Non-pigmented ciliary epithelial cell (primary cell): ENCODE results near the gene ANKS1A.
"Not testable (repeated sequence)": the region's sequence is repeated elsewhere in the genome, so short reads cannot be mapped to it uniquely, and the experiment has no call there.

Source experiments
- DNase-seq: peaks from one replicate; pipeline ENCODE4 v3.0.0-alpha.2; 2010; ENCODE audit warnings: low read depth

Gene ANKS1A

GRCh38 chr6:35107761-35108160, 218.7 kb downstream of the ANKS1A start:
- not testable (repeated sequence) for DNase-seq

DNA sequence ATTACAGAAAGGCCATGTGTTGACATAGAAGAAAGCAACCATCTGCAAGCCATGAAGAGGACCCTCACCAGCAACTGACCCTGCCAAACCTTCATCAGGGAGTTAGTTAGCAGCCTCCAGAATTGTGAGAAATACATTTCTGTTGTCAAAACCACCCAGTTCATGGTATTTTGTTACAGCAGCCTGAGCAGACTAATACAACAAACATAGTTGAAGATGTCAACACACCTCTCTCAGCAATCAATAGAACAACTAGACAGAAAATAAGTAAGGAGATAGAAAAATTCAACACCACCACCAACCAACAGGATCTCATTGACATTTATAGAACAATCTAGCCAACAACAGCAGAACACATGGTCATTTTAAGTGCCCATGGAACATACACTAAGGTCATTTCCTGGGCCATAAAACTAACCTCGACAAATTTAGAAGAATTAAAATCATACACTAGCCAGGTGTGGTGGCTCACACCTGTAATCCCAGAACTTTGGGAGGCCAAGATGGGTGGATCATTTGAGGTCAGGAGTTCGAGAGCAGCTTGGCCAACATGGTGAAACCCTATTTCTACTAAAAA, 219.3 kb downstream of the ANKS1A start:
- no peak for DNase-seq

DNA sequence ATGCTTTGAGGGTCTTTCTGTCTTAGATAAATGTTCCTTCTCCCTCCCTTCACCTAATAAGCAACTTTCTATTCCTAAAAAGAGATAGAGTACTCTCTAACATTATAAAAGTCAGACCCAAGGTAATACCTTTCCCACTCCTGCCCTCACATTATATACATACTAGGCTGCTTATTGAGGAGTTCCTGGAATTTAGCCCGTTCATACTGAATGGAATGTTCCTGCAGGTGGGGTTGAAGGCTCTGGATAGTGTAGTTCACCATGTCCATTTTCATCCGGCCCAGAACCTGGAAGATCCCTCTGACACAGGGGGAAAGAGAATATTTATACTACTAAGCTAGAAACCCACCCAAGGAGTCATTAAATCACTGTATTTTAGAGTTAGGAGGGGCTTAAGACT, 231.7 kb downstream of the ANKS1A start:
- no peak for DNase-seq

DNA sequence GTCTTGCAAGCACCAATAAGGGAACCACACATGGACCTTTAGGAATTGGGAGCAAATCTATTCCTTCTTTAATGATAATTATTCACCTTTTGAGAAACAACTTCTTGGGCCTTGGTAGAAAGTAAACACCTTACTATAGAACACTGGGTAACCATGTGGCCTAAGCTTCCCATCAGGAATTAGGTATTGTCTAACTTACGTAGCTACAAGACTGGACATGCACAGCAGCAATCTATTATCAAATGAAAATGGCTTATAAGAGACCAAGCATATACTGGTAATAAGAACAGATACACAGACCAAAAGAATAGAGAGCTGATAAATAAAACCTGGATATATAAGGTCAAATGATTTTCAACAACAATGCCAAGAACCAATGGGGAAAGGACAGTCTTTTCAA, 235.3 kb downstream of the ANKS1A start:
- no peak for DNase-seq

DNA sequence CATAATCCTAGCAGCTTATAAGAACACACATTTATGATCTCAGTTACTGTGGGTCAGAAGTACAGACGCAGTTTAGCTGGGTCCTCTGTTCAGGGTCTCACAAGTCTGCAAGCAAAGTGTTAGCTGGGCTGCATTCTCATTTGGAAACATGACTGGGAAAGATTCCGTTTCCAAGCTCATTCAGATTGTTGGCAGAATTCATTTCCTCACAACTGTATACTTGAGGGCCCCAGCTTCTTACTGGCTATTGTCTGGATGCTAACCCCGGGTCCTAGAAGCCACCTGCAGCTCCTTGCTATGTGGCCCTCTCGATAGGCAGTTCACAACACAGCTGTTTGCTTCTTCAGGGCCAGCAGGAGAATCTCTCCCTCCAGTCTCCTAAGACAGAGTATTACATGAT, 239.0 kb downstream of the ANKS1A start:
- DNase-seq = no peak

DNA sequence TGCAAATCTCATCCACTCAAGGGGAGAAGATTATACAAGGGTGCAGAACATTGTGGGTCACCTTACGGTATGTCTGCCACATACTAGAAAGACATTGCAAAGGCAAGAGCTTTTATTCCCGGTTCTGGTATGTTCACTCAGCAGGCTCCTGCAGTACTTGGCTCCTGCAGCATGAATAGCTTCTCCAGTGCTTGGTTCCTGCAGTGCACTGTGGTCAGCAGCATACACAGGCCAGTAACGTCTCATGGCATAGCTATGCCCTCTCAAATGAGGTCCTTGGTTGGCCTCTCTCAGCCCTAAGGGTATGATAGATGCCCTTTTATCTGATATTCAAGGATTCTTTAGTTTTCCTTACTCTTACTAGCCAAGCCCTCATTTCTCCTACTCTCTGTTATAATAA, 239.4 kb downstream of the ANKS1A start:
- DNase-seq = no peak

- no peak for DNase-seq
These were observed 247.1 kb downstream of the ANKS1A start for GRCh38 chr6:35136185-35136584.

GRCh38 chr6:35138191-35138590, 249.1 kb downstream of the ANKS1A start:
- DNase-seq = not testable (repeated sequence)

GRCh38 chr6:35139470-35139869, 250.4 kb downstream of the ANKS1A start:
- DNase-seq = no peak

- DNase-seq = peak; percentile 28
These were observed 251.0 kb downstream of the ANKS1A start for GRCh38 chr6:35139924-35140638.

GRCh38 chr6:35140639-35141006, 251.6 kb downstream of the ANKS1A start:
- DNase-seq = no peak
